ENCODE data around the gene EPN2. TPM values are rescaled to one million over a fixed set of nuclear protein-coding genes. Genes with fewer than 3 reads are reported as not detected.
"Not testable (repeated sequence)": the region's sequence is repeated elsewhere in the genome, so short reads cannot be mapped to it uniquely, and the experiment has no call there.

Gene EPN2
- 10 to 100 TPM; 21.8 to 32.3 (median 24.7) TPM for total RNA-seq

DNA sequence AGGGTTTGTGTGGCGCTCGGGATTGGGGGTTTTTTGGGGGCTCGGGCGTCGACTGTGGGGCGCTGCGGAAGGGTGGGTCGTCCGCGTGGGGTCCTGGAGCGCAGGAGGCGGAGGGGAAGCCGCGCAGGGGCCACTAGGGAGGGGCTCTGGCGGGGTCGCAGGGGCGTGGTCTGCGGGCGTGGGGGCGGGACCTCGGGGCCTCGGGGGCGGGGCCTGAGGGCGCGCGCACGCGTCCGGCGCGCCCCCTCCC lies at the start of gene EPN2:
Gene EPN2, plus strand, starts transcription at position 228 of the 250 bp plus-strand sequence. CDS start 45,754 bp downstream, outside the sequence.
- Histone ChIP-seq H3K27ac (peak within 1 kb of the TSS; percentile 83 to 94 (median 90)), H3K4me3 (replicated peaks in 1 of 3) (peak within 1 kb of the TSS; percentile 57 to 93 (median 83)), H3K4me1 (peaks cover 13 to 14% of the 10 kb centered on the region in 2 donors)
- H3K36me3 ChIP-seq; intact Hi-C loops (cut with DNase I); H3K9me3 ChIP-seq; H3K27me3 ChIP-seq: not testable (repeated sequence)
- peak; percentile 59 to 64 for DNase-seq
- WGBS, 2 donors, result no CpG with 5 or more reads among the region's 31 CpGs

DNA sequence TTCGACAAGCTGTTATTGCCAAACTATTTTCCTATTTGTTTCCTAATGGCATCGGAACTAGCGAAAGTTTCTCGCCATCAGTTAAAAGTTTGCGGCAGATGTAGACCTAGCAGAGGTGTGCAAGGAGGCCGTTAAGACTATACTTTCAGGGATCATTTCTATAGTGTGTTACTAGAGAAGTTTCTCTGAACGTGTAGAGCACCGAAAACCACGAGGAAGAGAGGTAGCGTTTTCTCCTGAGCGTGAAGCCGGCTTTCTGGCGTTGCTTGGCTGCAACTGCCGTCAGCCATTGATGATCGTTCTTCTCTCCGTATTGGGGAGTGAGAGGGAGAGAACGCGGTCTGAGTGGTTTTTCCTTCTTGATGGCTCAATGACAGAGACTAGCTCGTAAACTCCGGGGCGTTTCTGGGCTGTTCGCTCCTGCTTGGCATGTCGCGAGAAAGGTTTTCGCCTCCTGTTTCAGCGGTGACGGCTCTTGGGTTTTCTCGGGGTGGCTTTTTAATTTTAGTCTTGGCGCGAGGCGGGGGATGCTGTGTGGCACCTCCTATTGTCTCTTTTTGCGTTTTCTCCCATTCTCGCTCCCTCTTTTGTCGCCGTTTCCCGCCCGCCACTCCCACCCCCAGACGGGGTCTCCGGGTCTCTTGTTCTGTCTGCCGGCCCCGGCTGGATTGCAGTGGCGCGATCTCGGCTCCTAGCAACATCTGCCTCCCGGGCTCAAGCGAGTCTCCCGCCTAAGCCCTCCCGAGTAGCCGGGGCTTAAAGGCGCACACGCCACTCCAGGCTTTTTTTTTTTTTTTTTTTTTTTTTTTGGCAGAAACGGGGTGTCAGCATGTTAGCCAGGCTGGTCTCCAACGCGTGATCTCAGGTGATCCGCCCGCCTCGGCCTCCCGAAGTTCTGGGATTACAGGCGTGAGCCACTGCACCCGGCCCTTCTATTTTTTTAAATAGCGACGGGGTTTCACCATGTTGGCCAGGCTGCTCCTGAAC lies 49.0 kb upstream of the EPN2 start:
- H3K27ac ChIP-seq; H3K4me3 ChIP-seq (replicated peaks in 1 of 3); H3K27me3 ChIP-seq; H3K36me3 ChIP-seq; H3K9me3 ChIP-seq; DNase-seq; intact Hi-C loops (cut with DNase I); H3K4me1 ChIP-seq: not testable (repeated sequence)
- 0 to 1% methylated on average over 12 of the region's 62 CpGs for WGBS, 2 donors

DNA sequence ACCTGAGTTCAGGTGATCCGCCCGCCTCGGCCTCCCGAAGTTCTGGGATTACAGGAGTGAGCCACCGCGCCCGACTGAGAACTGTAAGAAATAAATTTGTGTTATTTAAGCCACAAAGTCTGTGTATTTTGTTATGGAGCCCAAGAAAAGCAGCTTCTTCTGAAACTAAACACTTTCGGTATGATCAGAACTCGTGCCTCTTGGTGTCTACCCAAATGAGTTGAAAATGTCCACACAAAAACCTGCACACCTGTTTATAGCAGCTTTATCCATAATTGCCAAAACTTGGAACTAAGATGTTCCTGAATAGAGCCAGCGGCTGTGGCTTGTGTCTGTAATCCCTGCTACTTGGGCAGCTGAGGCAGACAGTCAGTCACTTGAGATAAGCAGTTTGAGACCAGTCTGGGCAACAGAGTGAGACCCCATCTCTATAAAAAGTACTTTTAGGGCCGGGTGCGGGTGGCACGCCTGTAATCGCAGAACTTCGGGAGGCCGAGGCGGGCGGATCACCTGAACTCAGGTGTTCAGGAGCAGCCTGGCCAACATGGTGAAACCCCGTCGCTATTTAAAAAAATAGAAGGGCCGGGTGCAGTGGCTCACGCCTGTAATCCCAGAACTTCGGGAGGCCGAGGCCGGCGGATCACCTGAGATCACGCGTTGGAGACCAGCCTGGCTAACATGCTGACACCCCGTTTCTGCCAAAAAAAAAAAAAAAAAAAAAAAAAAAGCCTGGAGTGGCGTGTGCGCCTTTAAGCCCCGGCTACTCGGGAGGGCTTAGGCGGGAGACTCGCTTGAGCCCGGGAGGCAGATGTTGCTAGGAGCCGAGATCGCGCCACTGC lies 48.1 kb upstream of the EPN2 start:
- DNase-seq; H3K4me1 ChIP-seq; H3K36me3 ChIP-seq; H3K9me3 ChIP-seq; intact Hi-C loops (cut with DNase I); H3K27me3 ChIP-seq; H3K27ac ChIP-seq; H3K4me3 ChIP-seq (replicated peaks in 1 of 3): not testable (repeated sequence)
- WGBS, 2 donors, result no CpG with 5 or more reads among the region's 39 CpGs

DNA sequence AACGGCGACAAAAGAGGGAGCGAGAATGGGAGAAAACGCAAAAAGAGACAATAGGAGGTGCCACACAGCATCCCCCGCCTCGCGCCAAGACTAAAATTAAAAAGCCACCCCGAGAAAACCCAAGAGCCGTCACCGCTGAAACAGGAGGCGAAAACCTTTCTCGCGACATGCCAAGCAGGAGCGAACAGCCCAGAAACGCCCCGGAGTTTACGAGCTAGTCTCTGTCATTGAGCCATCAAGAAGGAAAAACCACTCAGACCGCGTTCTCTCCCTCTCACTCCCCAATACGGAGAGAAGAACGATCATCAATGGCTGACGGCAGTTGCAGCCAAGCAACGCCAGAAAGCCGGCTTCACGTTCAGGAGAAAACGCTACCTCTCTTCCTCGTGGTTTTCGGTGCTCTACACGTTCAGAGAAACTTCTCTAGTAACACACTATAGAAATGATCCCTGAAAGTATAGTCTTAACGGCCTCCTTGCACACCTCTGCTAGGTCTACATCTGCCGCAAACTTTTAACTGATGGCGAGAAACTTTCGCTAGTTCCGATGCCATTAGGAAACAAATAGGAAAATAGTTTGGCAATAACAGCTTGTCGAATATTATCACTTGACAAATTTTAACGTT lies 47.3 kb upstream of the EPN2 start:
- H3K4me3 ChIP-seq (replicated peaks in 1 of 3); intact Hi-C loops (cut with DNase I); H3K36me3 ChIP-seq; H3K9me3 ChIP-seq; H3K4me1 ChIP-seq; H3K27ac ChIP-seq; H3K27me3 ChIP-seq; DNase-seq: not testable (repeated sequence)
- no CpG with 5 or more reads among the region's 36 CpGs for WGBS, 2 donors

DNA sequence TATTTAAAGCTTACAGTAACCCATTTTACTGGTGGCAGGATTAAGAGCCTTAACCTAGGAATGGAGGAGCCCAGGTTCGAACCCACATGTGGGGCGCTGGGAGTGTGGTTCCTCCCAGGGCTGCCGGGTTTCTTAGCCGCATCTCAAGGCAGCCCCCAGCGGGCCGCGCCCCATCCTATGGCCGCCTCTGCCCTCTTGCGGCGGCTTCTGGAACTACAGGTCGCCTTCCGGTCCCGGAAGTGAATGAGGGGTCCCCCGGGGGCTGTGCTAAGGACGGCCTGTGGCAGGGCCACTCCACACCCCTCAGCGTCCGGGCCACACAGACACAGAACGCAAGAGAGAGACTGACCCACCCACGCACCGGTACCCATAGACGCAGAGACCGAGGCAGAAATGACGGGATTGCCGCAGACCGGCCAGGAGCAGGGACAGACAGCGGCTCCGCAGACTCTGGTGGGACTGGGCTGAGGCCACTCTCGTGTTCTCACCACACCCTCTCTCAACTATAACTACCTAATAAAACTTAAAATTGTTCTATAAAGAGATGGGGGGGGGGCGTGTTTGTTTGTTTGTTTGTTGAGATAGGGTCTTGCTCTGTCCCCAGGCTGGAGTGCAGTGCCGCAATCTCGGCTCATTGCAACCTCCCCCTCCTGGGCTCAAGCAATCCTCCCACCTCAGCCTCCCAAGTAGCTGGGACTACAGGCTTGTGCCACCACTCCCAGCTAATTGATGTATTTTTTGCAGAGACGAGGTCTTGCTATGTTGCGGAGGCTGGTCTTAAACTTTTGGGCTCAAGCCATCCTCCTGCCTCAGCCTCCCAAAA lies 40.6 kb upstream of the EPN2 start:
- H3K4me1 ChIP-seq; intact Hi-C loops (cut with DNase I); H3K9me3 ChIP-seq; H3K27me3 ChIP-seq; H3K4me3 ChIP-seq (replicated peaks in 1 of 3); H3K36me3 ChIP-seq: not testable (repeated sequence)
- WGBS, 2 donors, result no CpG with 5 or more reads among the region's 33 CpGs
- H3K27ac ChIP-seq, result peak overlapping the region in 1 of 3 donors; percentile 57
- peak; percentile 12 to 13 for DNase-seq

DNA sequence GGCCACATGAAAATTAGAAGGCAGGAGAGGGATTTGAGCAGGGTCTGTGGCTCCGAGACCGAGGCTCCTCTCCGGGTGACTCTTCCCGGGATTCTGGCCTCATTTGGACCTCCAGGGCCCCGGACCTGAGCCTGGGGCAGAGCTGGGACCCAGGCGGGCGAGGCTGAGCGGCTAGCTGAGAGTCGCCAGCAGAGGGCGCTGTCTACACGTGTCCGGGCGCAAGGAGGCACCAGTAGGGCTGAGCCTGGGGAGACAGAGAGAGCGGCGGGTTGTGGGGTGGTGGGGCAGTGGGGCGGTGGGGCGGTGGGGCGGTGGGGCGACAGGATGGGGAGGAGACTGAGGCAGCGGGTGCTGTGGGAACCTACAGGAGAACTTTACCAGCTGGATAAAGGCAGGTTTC lies 34.7 kb upstream of the EPN2 start:
- no CpG with 5 or more reads among the region's 20 CpGs for WGBS, 2 donors
- not testable (repeated sequence) for H3K27ac ChIP-seq, H3K9me3 ChIP-seq

DNA sequence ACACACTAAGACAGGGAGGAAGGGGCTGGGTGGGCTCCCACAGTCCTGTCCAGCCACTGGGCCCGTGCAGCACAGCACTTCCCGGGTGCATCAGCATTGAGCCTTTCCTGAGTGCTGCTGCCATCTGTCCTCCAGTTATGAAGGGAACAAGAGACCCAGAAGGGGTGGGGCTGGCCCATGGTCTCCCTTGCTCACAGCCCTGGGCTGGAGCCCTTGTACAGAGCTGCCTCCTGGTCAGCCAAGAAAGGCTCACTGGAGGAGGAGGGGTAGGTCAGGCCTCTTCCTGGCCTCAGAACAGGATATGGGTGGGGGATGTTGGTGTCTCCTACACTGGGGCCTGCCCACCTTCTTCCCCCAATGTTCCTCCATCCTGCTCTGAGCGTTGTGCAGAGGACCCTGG lies 33.7 kb upstream of the EPN2 start:
- H3K27ac ChIP-seq; H3K4me1 ChIP-seq; intact Hi-C loops (cut with DNase I); H3K4me3 ChIP-seq (replicated peaks in 1 of 3); H3K9me3 ChIP-seq; H3K36me3 ChIP-seq; H3K27me3 ChIP-seq; DNase-seq: not testable (repeated sequence)
- WGBS, 2 donors, result no CpG with 5 or more reads among the region's 3 CpGs

More for the DNA sequence above, 34.7 kb upstream of the EPN2 start:
- H3K36me3 ChIP-seq; H3K27me3 ChIP-seq; H3K4me1 ChIP-seq; intact Hi-C loops (cut with DNase I); H3K4me3 ChIP-seq (replicated peaks in 1 of 3); DNase-seq: not testable (repeated sequence)

DNA sequence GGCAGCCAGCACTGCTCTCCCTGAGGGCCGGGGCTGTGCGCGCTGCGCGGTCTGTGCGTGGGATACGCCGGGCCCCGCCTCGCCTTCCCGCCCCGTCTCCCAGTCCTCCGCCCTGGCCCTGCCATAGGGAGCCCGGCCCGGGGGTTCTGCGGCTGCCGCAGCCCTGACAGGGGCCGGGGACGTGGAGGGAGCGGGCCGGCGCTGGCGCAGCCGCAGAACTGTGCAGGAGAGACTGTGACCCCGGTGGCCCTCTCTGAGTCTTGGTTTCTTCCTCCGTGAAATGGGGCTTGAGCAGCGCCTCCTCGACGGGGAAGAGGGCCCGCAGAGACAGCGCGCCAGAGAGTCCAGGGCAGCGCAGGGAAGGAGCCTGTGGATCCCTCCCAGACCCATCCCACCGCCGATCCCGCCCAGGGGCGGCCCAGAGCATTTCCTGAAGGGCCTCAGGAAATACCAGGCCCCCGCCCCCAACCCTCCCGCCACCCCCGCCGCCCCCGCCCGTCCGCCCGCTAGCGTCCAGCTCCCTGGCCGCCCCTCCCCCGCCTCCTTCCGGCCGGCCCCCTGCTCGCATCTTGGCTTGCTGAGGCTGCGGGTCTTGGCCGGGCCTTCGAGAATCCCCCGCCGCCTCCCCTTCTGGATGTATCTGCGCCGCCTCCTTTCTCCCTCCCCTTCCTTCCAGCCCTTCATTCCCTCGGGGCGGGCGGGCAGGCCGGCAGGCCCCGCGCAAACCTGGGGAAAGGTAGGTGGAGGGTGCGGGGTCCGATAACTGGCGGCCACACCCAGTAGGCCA lies 21.9 kb upstream of the EPN2 start:
- H3K4me1 ChIP-seq; DNase-seq; intact Hi-C loops (cut with DNase I); H3K27me3 ChIP-seq; H3K36me3 ChIP-seq; H3K4me3 ChIP-seq (replicated peaks in 1 of 3); H3K9me3 ChIP-seq; H3K27ac ChIP-seq: not testable (repeated sequence)
- WGBS, 2 donors, result no CpG with 5 or more reads among the region's 67 CpGs

DNA sequence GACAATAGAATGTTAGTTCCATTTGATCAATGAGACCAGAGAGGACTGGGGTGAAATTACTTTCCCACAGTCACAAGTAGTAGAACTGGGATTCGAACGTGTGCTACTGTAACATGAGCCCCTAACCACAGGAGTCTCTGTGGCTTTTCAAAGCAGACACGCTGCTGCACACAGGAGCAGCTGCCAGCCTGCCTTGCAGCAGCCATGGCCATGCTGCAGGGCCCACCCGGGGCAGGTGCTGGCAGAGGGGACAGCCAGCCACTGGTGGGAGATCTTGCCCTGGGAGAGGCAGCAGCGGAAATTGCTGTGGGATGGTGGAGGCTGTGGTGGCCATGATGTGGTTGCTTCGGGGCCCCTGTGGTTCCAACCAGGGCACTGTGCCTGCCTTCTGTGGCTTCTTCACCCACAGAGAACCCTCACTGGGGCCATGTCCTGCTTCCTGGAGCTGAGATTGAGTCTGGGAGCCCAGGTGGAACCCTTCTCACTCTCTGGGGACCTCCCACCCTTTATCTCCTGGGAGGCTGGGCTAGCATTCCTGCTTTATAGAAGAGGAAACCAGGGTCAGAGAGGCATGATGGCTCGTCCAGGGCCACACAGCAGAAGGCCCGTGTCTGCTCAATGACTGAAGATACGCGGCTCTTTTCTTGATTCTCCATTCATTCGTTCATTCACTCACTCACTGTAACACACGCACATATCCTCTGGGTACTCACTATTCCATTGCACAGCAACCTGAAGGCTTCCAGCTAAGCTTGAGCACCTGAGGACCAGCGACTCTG lies 20.8 kb upstream of the EPN2 start:
- intact Hi-C loops (cut with DNase I); H3K36me3 ChIP-seq; H3K4me3 ChIP-seq (replicated peaks in 1 of 3); H3K27ac ChIP-seq; H3K4me1 ChIP-seq; DNase-seq; H3K27me3 ChIP-seq; H3K9me3 ChIP-seq: not testable (repeated sequence)
- no CpG with 5 or more reads among the region's 13 CpGs for WGBS, 2 donors

DNA sequence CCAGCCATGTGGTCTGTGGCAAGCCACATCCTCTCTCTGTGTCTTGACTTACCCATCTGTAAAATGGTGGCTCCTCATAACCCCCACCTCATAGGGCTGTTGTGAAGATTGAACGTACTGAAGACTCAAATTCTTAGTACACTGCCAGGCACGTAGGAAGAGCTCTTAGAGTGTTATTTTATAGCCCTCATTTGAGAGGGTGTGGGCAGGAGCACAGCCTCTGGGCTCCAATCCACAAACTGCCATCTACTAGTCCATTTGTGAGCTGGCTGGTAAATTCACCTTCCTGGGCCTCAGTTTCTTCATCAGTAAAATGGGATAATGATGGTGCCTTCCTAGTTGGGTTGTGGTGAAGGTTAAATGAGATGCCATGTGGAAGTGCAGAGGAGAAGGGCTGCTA lies 18.3 kb upstream of the EPN2 start:
- H3K4me3 ChIP-seq (replicated peaks in 1 of 3); DNase-seq; intact Hi-C loops (cut with DNase I); H3K27me3 ChIP-seq; H3K27ac ChIP-seq; H3K9me3 ChIP-seq; H3K4me1 ChIP-seq; H3K36me3 ChIP-seq: not testable (repeated sequence)
- no CpG with 5 or more reads among the region's 2 CpGs for WGBS, 2 donors

DNA sequence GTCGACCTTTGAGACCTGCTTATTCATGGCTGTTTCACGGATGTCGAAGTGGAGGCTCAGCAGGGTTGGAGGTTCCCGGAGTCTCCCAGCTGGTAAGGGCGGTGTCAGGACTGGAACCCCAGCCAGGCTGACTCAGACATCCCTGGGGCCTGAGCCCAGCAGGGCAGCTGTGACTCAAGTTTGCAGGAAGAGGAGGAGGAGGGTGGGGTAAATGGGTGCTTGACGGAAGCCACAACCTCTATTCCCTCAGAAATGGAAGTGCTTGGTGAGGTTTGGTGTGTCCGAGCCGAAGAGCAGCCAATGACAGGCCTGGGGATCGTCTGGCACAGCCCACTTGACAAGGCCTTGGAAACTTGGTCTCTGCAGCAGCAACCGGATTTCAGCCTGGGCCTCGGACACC lies 17.8 kb upstream of the EPN2 start:
- WGBS, 2 donors, result no CpG with 5 or more reads among the region's 11 CpGs
- H3K9me3 ChIP-seq; intact Hi-C loops (cut with DNase I); H3K27ac ChIP-seq; H3K27me3 ChIP-seq; H3K4me3 ChIP-seq (replicated peaks in 1 of 3); H3K4me1 ChIP-seq; H3K36me3 ChIP-seq; DNase-seq: not testable (repeated sequence)

Data from thyroid gland (tissue), 4 donors.